SK-N-SH (cell line): Measurements from ENCODE around the gene KIF25. TPM values are rescaled to one million over a fixed set of nuclear protein-coding genes. Genes with fewer than 3 reads are reported as not detected.

Experiments used
- CTCF ChIA-PET: fragments of 300-600, 350-600 bp; formaldehyde crosslinking; extraction: SDS; loops from one replicate; lab custom pipeline; 2021; lab: Yijun Ruan, JAX
- POLR2A ChIA-PET: fragments of 350-600 bp; sonication (Branson Sonifier 250); formaldehyde crosslinking; extraction: SDS; loops from one replicate; lab custom pipeline; 2020; ENCODE audit warnings: antibody characterized with exemption, inconsistent platforms; lab: Yijun Ruan, JAX
- DNase-seq: peaks from one replicate; pipeline ENCODE4 v3.0.0; 2012
- H2AFZ ChIP-seq: fragments of 200-600 bp; sonication (generic); 2 replicates; pipeline ENCODE4 v1.8.1; 2016; ENCODE audit warnings: antibody characterized with exemption, mild to moderate bottlenecking, low read depth
- H3F3A ChIP-seq: fragments of 200-600 bp; sonication (generic); replicated peaks from 2 replicates; pipeline ENCODE3; 2016; ENCODE audit warnings: antibody characterized with exemption, mild to moderate bottlenecking; ENCODE audit not compliant: insufficient read depth
- H3K27ac ChIP-seq, 2 experiments: fragments of 200-500 bp in 1 of 2; fragments of 200-600 bp in 1 of 2; sonication (Bioruptor generic) in 1 of 2; sonication (generic), shearing (Covaris generic) in 1 of 2; 2 replicates each; pipeline versions ENCODE4 v1.5.1 to v1.6.1; 2014 to 2016; ENCODE audit warnings: low read depth in 2 of 2, inconsistent platforms in 1 of 2, low read length in 1 of 2, mild to moderate bottlenecking in 1 of 2, mixed read lengths in 1 of 2
- H3K27me3 ChIP-seq: fragments of 200-600 bp; sonication (generic), shearing (Covaris generic); 2 replicates; pipeline ENCODE4 v1.6.1; 2016; ENCODE audit warnings: mixed run types; ENCODE audit not compliant: insufficient read depth
- H3K36me3 ChIP-seq, 2 experiments: fragments of 200-500 bp in 1 of 2; fragments of 200-600 bp in 1 of 2; sonication (Bioruptor generic) in 1 of 2; sonication (generic) in 1 of 2; replicated peaks in 1 of 2; 2 replicates each; pipeline versions ENCODE3 to v1.5.1; 2014 to 2016; ENCODE audit warnings: low read length in 1 of 2, mild to moderate bottlenecking in 1 of 2; ENCODE audit not compliant: insufficient read depth in 2 of 2, control insufficient read depth in 1 of 2
- H3K4me1 ChIP-seq, 2 experiments: fragments of 200-500 bp in 1 of 2; fragments of 200-600 bp in 1 of 2; sonication (Bioruptor generic) in 1 of 2; sonication (generic), shearing (Covaris generic) in 1 of 2; 2 replicates each; pipeline versions ENCODE4 v1.5.1 to v1.6.1; 2014 to 2016; ENCODE audit warnings: low read depth in 1 of 2, low read length in 1 of 2, mixed run types in 1 of 2; ENCODE audit not compliant: insufficient read depth in 2 of 2, control insufficient read depth in 1 of 2
- H3K4me2 ChIP-seq: fragments of 200-600 bp; sonication (generic), shearing (Covaris generic); 2 replicates; pipeline ENCODE4 v1.6.1; 2017; ENCODE audit warnings: mixed run types
- H3K4me3 ChIP-seq, 2 experiments: fragments of 200-500 bp in 1 of 2; fragments of 200-600 bp in 1 of 2; sonication (Bioruptor generic) in 1 of 2; sonication (generic), shearing (Covaris generic) in 1 of 2; 2 replicates each; pipeline versions ENCODE4 v1.5.1 to v1.8.1; 2014 to 2016; ENCODE audit warnings: low read depth in 2 of 2, inconsistent platforms in 1 of 2, low read length in 1 of 2, mild to moderate bottlenecking in 1 of 2, mixed read lengths in 1 of 2, moderate library complexity in 1 of 2
- H3K79me2 ChIP-seq: fragments of 200-600 bp; sonication (generic); 2 replicates; pipeline ENCODE4 v1.8.1; 2017; ENCODE audit warnings: mild to moderate bottlenecking; ENCODE audit not compliant: insufficient read depth
- H3K9ac ChIP-seq: fragments of 200-600 bp; sonication (generic); 2 replicates; pipeline ENCODE4 v1.6.1; 2017; ENCODE audit warnings: mixed run types
- H3K9me2 ChIP-seq: fragments of 200-600 bp; sonication (generic); 2 replicates; pipeline ENCODE4 v1.6.1; 2017; ENCODE audit warnings: mixed run types
- H3K9me3 ChIP-seq: fragments of 200-600 bp; sonication (generic); 2 replicates; pipeline ENCODE4 v1.6.1; 2017; ENCODE audit warnings: mixed run types, mild to moderate bottlenecking, moderate library complexity
- H4K20me1 ChIP-seq: fragments of 200-600 bp; sonication (generic); 2 replicates; pipeline ENCODE4 v1.6.1; 2017; ENCODE audit warnings: mild to moderate bottlenecking, mixed run types; ENCODE audit not compliant: insufficient read depth
- FOSL2 ChIP-seq: IDR thresholded peaks from 2 replicates; pipeline ENCODE4 v1.4.0; 2012; ENCODE audit warnings: low read depth, mild to moderate bottlenecking, moderate library complexity, borderline replicate concordance
- MAX ChIP-seq: IDR thresholded peaks from 2 replicates; pipeline ENCODE4 v1.4.0; 2012; ENCODE audit warnings: low read depth
- MXI1 ChIP-seq: IDR thresholded peaks from 2 replicates; pipeline ENCODE4 v1.6.1; 2012; ENCODE audit warnings: mild to moderate bottlenecking, low read depth, low read length, improper control_type of control experiment
- PBX3 ChIP-seq: IDR thresholded peaks from 2 replicates; pipeline ENCODE4; 2012
- POLR2AphosphoS5 ChIP-seq: IDR thresholded peaks from 2 replicates; pipeline ENCODE4 v1.6.1; 2012; ENCODE audit warnings: low read depth, low read length
- RAD21 ChIP-seq: IDR thresholded peaks from 2 replicates; pipeline ENCODE4 v1.6.1; 2012; ENCODE audit warnings: mild to moderate bottlenecking, low read length
- REST ChIP-seq: IDR thresholded peaks from 2 replicates; pipeline ENCODE4 v1.6.1; 2012; ENCODE audit warnings: mild to moderate bottlenecking, low read depth, low read length, moderate library complexity
- SIN3A ChIP-seq: IDR thresholded peaks from 2 replicates; pipeline ENCODE4 v1.6.1; 2012; ENCODE audit warnings: low read depth, mild to moderate bottlenecking, low read length, moderate library complexity, borderline replicate concordance
- SMC3 ChIP-seq: IDR thresholded peaks from 2 replicates; pipeline ENCODE4 v1.6.1; 2012; ENCODE audit warnings: low read depth, low read length, improper control_type of control experiment
- TCF12 ChIP-seq: IDR thresholded peaks from 2 replicates; pipeline ENCODE4 v1.4.0; 2012
- USF1 ChIP-seq: IDR thresholded peaks from 2 replicates; pipeline ENCODE4 v1.4.0; 2012; ENCODE audit warnings: low read depth, borderline replicate concordance
- USF2 ChIP-seq: fragments of 150-350 bp; IDR thresholded peaks from 2 replicates; pipeline ENCODE4 v1.6.1; 2017; ENCODE audit warnings: antibody characterized with exemption, low read length, low read depth, borderline replicate concordance
- WGBS: methylation state at CpG from one replicate; pipeline ENCODE4 v1.1.6; 2017; ENCODE audit warnings: low lambda C conversion rate; 5-methylcytosine and 5-hydroxymethylcytosine counted together
- polyA plus RNA-seq, 3 experiments: library from polyadenylated mRNA; depleted of rRNA; stranded (reverse); fragments of >200 nt; gene quantifications; 2 replicates each; pipeline ENCODE4 v1.2.3, GENCODE V29; 2012

Gene KIF25
- polyA plus RNA-seq, 1 of the 3 experiments (the other 2 are of a cell fraction): not detected

- no peak for TF ChIP-seq REST
- TF ChIP-seq SMC3: no peak
- no peak for TF ChIP-seq MAX
- TF ChIP-seq PBX3: no peak
Observed at GRCh38 chr6:167976708-167977107, 20.8 kb upstream of the KIF25 start (continued).

GRCh38 chr6:167977717-167978467 is 19.6 kb upstream of the KIF25 start:
- Histone ChIP-seq H3K27ac (no peak overlapping the region), H3K4me2 (no peak overlapping the region), H3K27me3 (no peaks in the 10 kb centered on the region), H3K4me3 (no peak overlapping the region), H3K9me3 (no peaks in the 10 kb centered on the region), H4K20me1 (no peaks in the 10 kb centered on the region), H3K9me2 (no peaks in the 10 kb centered on the region), H3K4me1 (peaks cover 0 to 4% of the 10 kb centered on the region in 2 experiments; a peak in 1 of 4 replicates), H2AFZ (no peak overlapping the region), H3K79me2 (no peaks in the 10 kb centered on the region), H3K9ac (no peak overlapping the region), H3K36me3 (no peaks in the 10 kb centered on the region), H3F3A (no peaks in the 10 kb centered on the region)
- POLR2A ChIA-PET: no interaction called here
- WGBS: 91% methylated on average over 27 of the region's 43 CpGs
- TF ChIP-seq MXI1 (no peak), RAD21 (no peak), FOSL2 (no peak), REST (no peak), TCF12 (no peak), USF1 (no peak), USF2 (no peak), POLR2AphosphoS5 (no peak), SIN3A (no peak)
- DNase-seq: no peak
- CTCF ChIA-PET: interaction anchor here (2.3 kb wide), 1 partner anchor 10 kb away, joined by 8 read pairs; no protein-coding TSS in a partner anchor
